H1 (cell line): ENCODE measurements around the gene APLP2. TPM values are rescaled to one million over a fixed set of nuclear protein-coding genes. Genes with fewer than 3 reads are reported as not detected.

Experiments used
- BCL11A ChIP-seq, 2 experiments: IDR thresholded peaks; one replicate each; pipeline ENCODE4 v1.6.1; 2011; ENCODE audit warnings: low read depth in 2 of 2, low read length in 2 of 2, mild to moderate bottlenecking in 2 of 2
- CEBPB ChIP-seq: IDR thresholded peaks from 2 replicates; pipeline ENCODE4 v1.6.1; 2012; ENCODE audit warnings: low read depth, low read length
- EGR1 ChIP-seq: IDR thresholded peaks from 2 replicates; pipeline ENCODE4 v1.6.1; 2011; ENCODE audit warnings: low read depth, low read length, borderline replicate concordance
- FOSL1 ChIP-seq: IDR thresholded peaks from 2 replicates; pipeline ENCODE4 v1.6.1; 2011; ENCODE audit warnings: mild to moderate bottlenecking, low read depth, low read length, moderate library complexity; ENCODE audit not compliant: insufficient read depth
- POLR2AphosphoS5 ChIP-seq: IDR thresholded peaks from 2 replicates; pipeline ENCODE4 v1.6.1; 2011; ENCODE audit warnings: low read depth, low read length
- RXRA ChIP-seq: IDR thresholded peaks from 2 replicates; pipeline ENCODE4 v1.6.1; 2011; ENCODE audit warnings: low read depth, mild to moderate bottlenecking, low read length, moderate library complexity; ENCODE audit not compliant: insufficient read depth
- SIN3A ChIP-seq, 2 experiments: IDR thresholded peaks in 1 of 2; conservative IDR thresholded peaks in 1 of 2; 2 replicates each; pipeline ENCODE4 v1.6.1; 2011 to 2012; ENCODE audit warnings: low read length in 2 of 2, improper control_type of control experiment in 1 of 2, low read depth in 1 of 2, mild to moderate bottlenecking in 1 of 2
- SP1 ChIP-seq: IDR thresholded peaks from 2 replicates; pipeline ENCODE4 v1.6.1; 2011; ENCODE audit warnings: low read depth, low read length
- SP4 ChIP-seq: IDR thresholded peaks from 2 replicates; pipeline ENCODE4 v1.6.1; 2012; ENCODE audit warnings: low read length, inconsistent platforms
- TEAD4 ChIP-seq: IDR thresholded peaks from 2 replicates; pipeline ENCODE4 v1.6.1; 2012; ENCODE audit warnings: low read depth, low read length, inconsistent platforms, mixed read lengths
- USF2 ChIP-seq: IDR thresholded peaks from 2 replicates; pipeline ENCODE4 v1.6.1; 2011; ENCODE audit warnings: low read length, improper control_type of control experiment
- polyA plus RNA-seq, 7 experiments: library from polyadenylated mRNA; depleted of rRNA in 3 of 7; stranded (reverse) in 5 of 7; unstranded in 2 of 7; fragments of >200 nt in 5 of 7; fragments of 200-250 nt in 2 of 7; gene quantifications; 1 replicate in 5 of 7; 2 replicates in 1 of 7; 4 replicates in 1 of 7; pipeline versions ENCODE4 v1.2.1 to v1.2.3, GENCODE V29; 2011 to 2013; ENCODE audit warnings: missing spikeins in 2 of 7, mixed read lengths in 2 of 7
- total RNA-seq: library from RNA; stranded (reverse); fragmentation: NEBNext Ultra II Directional; extraction: Animal tissue kit (Norgen Biotek cat#: 25700); gene quantifications from 2 replicates; pipeline ENCODE4 v1.2.1, GENCODE V29; 2021
- TF ChIP-seq, protein P1 (sequence below): fragments of 300-600 bp; sonication (generic); IDR thresholded peaks from 2 replicates; pipeline ENCODE4 v1.7.1; 2012; ENCODE audit warnings: low read length, moderate library complexity, mild to moderate bottlenecking, inconsistent platforms; ENCODE audit not compliant: insufficient replicate concordance

Gene APLP2
- total and polyA plus RNA-seq, 2 of the 8 experiments (the other 6 are each of a cell fraction or from before 2014, with no cell fraction given) = 222 to 315 TPM

GRCh38 chr11:130133716-130134115 is 64.0 kb downstream of the APLP2 start (continued):
- TF ChIP-seq, protein P1, sequence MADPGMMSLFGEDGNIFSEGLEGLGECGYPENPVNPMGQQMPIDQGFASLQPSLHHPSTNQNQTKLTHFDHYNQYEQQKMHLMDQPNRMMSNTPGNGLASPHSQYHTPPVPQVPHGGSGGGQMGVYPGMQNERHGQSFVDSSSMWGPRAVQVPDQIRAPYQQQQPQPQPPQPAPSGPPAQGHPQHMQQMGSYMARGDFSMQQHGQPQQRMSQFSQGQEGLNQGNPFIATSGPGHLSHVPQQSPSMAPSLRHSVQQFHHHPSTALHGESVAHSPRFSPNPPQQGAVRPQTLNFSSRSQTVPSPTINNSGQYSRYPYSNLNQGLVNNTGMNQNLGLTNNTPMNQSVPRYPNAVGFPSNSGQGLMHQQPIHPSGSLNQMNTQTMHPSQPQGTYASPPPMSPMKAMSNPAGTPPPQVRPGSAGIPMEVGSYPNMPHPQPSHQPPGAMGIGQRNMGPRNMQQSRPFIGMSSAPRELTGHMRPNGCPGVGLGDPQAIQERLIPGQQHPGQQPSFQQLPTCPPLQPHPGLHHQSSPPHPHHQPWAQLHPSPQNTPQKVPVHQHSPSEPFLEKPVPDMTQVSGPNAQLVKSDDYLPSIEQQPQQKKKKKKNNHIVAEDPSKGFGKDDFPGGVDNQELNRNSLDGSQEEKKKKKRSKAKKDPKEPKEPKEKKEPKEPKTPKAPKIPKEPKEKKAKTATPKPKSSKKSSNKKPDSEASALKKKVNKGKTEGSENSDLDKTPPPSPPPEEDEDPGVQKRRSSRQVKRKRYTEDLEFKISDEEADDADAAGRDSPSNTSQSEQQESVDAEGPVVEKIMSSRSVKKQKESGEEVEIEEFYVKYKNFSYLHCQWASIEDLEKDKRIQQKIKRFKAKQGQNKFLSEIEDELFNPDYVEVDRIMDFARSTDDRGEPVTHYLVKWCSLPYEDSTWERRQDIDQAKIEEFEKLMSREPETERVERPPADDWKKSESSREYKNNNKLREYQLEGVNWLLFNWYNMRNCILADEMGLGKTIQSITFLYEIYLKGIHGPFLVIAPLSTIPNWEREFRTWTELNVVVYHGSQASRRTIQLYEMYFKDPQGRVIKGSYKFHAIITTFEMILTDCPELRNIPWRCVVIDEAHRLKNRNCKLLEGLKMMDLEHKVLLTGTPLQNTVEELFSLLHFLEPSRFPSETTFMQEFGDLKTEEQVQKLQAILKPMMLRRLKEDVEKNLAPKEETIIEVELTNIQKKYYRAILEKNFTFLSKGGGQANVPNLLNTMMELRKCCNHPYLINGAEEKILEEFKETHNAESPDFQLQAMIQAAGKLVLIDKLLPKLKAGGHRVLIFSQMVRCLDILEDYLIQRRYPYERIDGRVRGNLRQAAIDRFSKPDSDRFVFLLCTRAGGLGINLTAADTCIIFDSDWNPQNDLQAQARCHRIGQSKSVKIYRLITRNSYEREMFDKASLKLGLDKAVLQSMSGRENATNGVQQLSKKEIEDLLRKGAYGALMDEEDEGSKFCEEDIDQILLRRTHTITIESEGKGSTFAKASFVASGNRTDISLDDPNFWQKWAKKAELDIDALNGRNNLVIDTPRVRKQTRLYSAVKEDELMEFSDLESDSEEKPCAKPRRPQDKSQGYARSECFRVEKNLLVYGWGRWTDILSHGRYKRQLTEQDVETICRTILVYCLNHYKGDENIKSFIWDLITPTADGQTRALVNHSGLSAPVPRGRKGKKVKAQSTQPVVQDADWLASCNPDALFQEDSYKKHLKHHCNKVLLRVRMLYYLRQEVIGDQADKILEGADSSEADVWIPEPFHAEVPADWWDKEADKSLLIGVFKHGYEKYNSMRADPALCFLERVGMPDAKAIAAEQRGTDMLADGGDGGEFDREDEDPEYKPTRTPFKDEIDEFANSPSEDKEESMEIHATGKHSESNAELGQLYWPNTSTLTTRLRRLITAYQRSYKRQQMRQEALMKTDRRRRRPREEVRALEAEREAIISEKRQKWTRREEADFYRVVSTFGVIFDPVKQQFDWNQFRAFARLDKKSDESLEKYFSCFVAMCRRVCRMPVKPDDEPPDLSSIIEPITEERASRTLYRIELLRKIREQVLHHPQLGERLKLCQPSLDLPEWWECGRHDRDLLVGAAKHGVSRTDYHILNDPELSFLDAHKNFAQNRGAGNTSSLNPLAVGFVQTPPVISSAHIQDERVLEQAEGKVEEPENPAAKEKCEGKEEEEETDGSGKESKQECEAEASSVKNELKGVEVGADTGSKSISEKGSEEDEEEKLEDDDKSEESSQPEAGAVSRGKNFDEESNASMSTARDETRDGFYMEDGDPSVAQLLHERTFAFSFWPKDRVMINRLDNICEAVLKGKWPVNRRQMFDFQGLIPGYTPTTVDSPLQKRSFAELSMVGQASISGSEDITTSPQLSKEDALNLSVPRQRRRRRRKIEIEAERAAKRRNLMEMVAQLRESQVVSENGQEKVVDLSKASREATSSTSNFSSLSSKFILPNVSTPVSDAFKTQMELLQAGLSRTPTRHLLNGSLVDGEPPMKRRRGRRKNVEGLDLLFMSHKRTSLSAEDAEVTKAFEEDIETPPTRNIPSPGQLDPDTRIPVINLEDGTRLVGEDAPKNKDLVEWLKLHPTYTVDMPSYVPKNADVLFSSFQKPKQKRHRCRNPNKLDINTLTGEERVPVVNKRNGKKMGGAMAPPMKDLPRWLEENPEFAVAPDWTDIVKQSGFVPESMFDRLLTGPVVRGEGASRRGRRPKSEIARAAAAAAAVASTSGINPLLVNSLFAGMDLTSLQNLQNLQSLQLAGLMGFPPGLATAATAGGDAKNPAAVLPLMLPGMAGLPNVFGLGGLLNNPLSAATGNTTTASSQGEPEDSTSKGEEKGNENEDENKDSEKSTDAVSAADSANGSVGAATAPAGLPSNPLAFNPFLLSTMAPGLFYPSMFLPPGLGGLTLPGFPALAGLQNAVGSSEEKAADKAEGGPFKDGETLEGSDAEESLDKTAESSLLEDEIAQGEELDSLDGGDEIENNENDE = no peak
- TF ChIP-seq EGR1 (no peak), SIN3A (conservative IDR thresholded peaks at IDR 0.05 in 1 of 2, IDR thresholded peaks at IDR 0.05 in 1 of 2; ENCODE audit: low read depth in 1 of 2, low read length in 2 of 2) (no peak), BCL11A (IDR thresholded peaks at IDR 0.05; ENCODE audit: low read depth in 2 of 2, low read length in 2 of 2) (no peak), CEBPB (no peak), FOSL1 (no peak), POLR2AphosphoS5 (no peak), TEAD4 (no peak), SP1 (no peak), USF2 (no peak), RXRA (no peak), SP4 (no peak)
